SK-N-MC (cell line): ENCODE results near the gene GLUL.

Experiments
- DNase-seq: peaks from one replicate; pipeline ENCODE4 v3.0.0-alpha.2; 2011; ENCODE audit warnings: low read depth, low spot score
- H3K27ac ChIP-seq: fragments of 200-600 bp; sonication (generic); 2 replicates; pipeline ENCODE4 v1.5.1; 2016; ENCODE audit warnings: mixed run types
- H3K36me3 ChIP-seq: fragments of 200-600 bp; sonication (generic); 2 replicates; pipeline ENCODE4 v1.6.1; 2017; ENCODE audit warnings: antibody characterized with exemption, low read length, mixed read lengths; ENCODE audit not compliant: insufficient read depth
- H3K4me3 ChIP-seq: fragments of 200-600 bp; sonication (generic); 2 replicates; pipeline ENCODE4 v1.5.1; 2016
- H3K9ac ChIP-seq: fragments of 200-600 bp; sonication (generic); 2 replicates; pipeline ENCODE4 v1.8.0; 2017; ENCODE audit warnings: mixed run types, mixed read lengths; ENCODE audit not compliant: insufficient read length
- H3K9me3 ChIP-seq: fragments of 200-600 bp; sonication (generic); 2 replicates; pipeline ENCODE4 v1.6.1; 2017; ENCODE audit warnings: low read depth, mild to moderate bottlenecking, antibody characterized with exemption, low read length, moderate library complexity, mixed read lengths
- EZH2 ChIP-seq: fragments of 200-600 bp; sonication (generic); IDR thresholded peaks from one replicate; pipeline ENCODE4 v1.6.1; 2017; ENCODE audit warnings: antibody characterized with exemption
- FOXP2 ChIP-seq: optimal IDR thresholded peaks from 2 replicates; pipeline ENCODE3; 2011; ENCODE audit warnings: mild to moderate bottlenecking, moderate library complexity; ENCODE audit not compliant: insufficient read depth; ENCODE audit errors: extremely low read length, control extremely low read depth
- POLR2AphosphoS5 ChIP-seq: IDR thresholded peaks from 2 replicates; pipeline ENCODE4 v1.6.1; 2012; ENCODE audit warnings: mild to moderate bottlenecking, low read depth, low read length, borderline replicate concordance

GLUL gene

DNA sequence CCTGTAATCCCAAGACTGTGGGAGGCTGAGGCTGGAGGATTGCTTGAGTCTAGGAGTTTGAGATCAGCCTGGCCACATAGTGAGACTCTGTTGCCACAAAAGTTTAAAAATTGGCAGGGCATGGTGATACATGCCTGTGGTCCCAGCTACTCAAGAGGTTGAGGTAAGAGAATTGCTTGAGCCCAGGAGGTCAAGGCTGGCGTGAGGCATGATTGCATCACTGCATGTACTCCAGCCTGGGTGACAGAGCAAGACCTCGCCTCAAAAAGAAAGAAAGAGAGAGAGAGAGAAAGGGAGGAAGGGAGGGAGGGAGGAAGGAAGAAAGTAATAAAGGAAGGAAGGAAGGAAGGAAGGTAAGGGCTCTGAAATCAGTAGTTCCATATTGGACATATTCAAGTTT lies 25.0 kb downstream of the GLUL start:
- no peaks in the 10 kb centered on the region for H3K36me3 ChIP-seq
- H3K9me3 ChIP-seq = no peaks in the 10 kb centered on the region
- DNase-seq = no peak
- no peak for TF ChIP-seq FOXP2
- H3K27ac ChIP-seq = no peak overlapping the region
- no peak overlapping the region for H3K4me3 ChIP-seq
- no peak overlapping the region for H3K9ac ChIP-seq

DNA sequence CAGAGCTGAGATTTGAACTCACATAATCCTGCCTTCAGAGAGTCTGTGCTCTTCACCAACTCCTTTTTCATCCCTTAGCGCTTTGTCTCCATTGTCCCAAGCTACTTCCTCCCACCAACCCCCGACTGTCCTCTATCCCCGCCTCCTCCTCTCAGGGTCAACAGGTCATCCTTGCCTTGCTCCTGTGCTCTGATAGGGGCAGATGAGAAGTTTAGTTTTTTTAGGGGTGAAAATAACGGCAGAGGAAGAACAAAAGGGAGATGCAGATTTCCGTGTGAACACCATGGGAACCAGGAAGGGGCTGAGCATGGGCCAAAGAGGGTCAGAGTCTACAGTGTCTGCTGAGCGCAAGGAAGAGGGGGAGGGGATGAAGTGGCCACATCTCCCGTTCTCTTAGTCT lies 31.9 kb downstream of the GLUL start:
- Histone ChIP-seq H3K36me3 (no peaks in the 10 kb centered on the region), H3K27ac (no peak overlapping the region), H3K9ac (no peak overlapping the region), H3K9me3 (no peaks in the 10 kb centered on the region), H3K4me3 (no peak overlapping the region)
- DNase-seq = no peak
- TF ChIP-seq EZH2 (no peak), FOXP2 (no peak)

DNA sequence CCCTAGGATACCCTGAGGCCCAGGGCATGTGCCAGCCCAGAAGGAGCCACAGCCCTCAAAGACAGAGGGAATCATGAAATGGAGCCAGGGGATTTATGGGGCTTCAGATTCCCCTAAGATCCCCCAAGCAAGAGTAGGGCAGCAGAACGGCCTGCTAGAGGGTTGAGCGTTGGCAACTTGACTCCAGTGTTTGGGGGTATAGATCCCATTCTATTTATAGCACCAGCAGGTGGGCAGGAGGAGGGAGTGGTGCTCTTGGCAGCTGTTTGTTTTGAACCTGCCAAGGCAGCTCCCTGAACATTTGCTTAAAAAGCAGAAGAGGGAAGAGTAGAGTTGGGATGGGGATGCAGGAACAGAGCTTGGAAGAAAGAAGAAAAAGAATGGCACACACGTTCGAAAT lies 33.7 kb downstream of the GLUL start:
- DNase-seq = no peak
- no peak overlapping the region for H3K4me3 ChIP-seq
- H3K9ac ChIP-seq = no peak overlapping the region
- H3K9me3 ChIP-seq = no peaks in the 10 kb centered on the region
- no peaks in the 10 kb centered on the region for H3K36me3 ChIP-seq
- no peak overlapping the region for H3K27ac ChIP-seq
- TF ChIP-seq POLR2AphosphoS5 = no peak

DNA sequence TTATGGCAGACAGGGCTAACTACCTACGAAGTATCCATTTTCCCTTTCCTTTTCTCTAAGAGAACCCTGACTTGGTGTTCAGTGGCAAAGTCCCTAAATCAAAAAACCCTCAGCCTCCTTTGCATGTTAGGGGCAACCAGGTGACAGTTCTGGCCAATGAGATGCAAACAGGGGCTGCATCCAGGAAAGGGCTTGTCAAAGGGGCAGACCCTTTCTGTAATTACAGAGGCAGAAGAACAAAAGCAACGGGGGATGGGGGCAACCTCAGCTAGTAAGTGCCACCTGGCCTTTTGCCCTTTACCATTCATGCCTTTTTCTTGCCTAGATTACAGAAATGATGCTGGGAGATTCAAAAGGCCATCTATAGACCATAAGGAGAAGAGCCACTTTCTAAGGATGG lies 34.4 kb downstream of the GLUL start:
- no peaks in the 10 kb centered on the region for H3K9me3 ChIP-seq
- no peak overlapping the region for H3K27ac ChIP-seq
- DNase-seq = no peak
- no peak overlapping the region for H3K4me3 ChIP-seq
- TF ChIP-seq POLR2AphosphoS5 = no peak
- no peak for TF ChIP-seq EZH2
- no peak for TF ChIP-seq FOXP2
- H3K9ac ChIP-seq = no peak overlapping the region
- H3K36me3 ChIP-seq = no peaks in the 10 kb centered on the region

DNA sequence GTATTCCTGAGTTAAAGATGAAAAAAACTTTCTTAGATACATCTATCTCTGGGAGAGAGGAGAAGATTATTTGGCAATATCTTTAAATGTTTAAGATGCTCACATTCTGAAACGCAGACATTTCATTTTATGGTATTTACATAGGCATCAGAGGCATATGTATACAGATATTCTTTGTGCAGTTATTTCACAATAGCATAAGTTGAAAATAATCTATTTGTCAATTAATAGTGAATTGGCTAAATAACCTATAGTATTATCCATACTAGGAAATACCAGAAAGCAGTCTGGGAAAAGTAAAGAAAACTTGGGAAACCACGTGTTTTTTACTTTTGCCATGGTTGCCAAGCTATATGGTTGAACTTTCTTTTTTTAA lies 35.9 kb downstream of the GLUL start:
- no peak for DNase-seq
- no peak for TF ChIP-seq FOXP2
- TF ChIP-seq POLR2AphosphoS5 = no peak
- TF ChIP-seq EZH2 = no peak
- Histone ChIP-seq H3K9ac (no peak overlapping the region), H3K4me3 (no peak overlapping the region), H3K27ac (no peak overlapping the region), H3K36me3 (no peaks in the 10 kb centered on the region), H3K9me3 (no peaks in the 10 kb centered on the region)

DNA sequence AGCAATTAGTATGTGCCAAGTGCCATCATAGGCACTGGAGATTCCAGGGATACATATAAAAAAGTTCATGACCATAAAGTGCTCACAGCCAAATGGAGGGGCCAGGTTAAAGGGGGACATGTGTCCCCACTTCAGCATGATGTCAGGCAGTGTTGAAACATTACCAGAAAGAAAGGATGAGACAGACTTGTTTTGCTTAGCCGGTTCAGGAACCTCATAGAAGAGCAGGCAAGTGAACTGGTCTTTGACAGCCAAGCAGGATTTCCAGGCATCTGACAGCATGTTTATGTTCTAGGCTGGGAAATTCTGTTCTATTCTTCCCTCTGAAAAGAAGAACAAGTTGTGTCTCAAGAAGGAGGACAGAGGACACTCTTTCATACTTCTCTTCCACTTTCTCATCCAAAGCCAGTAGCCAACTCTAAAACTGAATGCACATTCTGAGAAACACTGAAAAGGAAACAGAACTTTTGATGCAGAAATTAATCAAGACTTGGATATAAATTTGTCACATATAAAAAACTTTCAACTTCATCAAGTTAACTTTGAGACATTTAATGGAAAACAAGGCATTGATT lies 39.7 kb downstream of the GLUL start:
- no peaks in the 10 kb centered on the region for H3K9me3 ChIP-seq
- H3K27ac ChIP-seq = no peak overlapping the region
- H3K9ac ChIP-seq = no peak overlapping the region
- DNase-seq = no peak
- H3K4me3 ChIP-seq = no peak overlapping the region
- TF ChIP-seq POLR2AphosphoS5 (no peak), EZH2 (no peak), FOXP2 (no peak)
- no peaks in the 10 kb centered on the region for H3K36me3 ChIP-seq

DNA sequence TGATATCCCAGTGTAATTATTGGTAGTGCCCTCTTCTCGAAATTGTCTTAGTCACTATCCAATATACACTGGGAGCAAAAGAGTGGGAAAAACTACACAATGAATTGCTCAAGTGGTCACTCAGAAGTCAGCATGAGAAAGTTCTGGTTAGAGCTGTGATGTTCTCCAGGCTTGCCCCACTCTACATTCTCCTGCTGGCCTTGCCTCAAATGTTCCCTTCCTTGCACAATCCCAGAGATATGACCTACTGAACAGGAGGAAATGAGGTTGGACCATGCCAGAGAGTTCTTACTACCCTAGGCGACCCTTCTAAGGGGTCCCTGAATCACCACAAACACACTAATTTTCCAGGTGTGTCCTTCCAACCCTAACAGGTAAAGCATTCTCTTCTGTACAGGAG lies 40.8 kb downstream of the GLUL start:
- Histone ChIP-seq H3K9ac (no peak overlapping the region), H3K27ac (no peak overlapping the region), H3K36me3 (no peaks in the 10 kb centered on the region), H3K4me3 (no peak overlapping the region), H3K9me3 (no peaks in the 10 kb centered on the region)
- TF ChIP-seq FOXP2 (no peak), POLR2AphosphoS5 (no peak), EZH2 (no peak)
- no peak for DNase-seq

DNA sequence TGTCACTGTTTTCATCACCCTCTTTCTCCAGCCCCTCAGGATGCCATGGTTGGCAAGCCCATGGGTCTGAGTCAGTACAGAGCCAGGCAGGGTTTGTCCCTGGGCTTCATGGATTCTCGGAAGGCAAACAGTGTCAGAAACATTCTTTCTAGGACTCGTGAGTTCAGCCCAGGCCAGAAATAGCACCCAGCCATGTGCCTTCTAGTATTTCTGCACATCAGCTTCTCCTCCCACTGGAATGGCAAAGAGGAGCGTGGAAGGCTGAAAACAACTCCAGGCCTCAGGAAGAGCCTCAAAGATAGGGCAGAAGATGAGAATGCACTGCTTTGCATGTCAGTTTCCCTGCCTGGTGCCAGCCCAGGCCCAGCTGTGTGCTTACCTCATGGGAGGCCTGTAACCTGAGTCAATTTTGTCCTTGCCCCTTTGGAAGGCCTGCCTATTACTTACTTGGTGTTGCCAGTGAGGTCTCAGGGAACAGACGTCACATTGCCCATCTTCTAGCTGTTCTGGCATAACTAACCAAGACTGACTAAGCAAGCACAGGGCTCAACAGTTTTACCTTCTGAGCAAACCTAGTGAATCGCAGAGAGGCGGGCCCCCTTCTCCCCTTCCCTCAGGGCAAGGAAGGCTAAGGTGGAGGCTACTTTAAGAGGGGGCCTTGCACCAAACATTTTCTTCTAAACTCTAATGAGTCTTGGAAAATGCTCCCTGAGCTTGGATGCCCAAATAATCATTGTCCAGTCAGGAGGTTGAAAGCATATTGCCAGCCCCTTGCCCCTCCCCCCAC lies 42.4 kb downstream of the GLUL start:
- DNase-seq = no peak
- no peak overlapping the region for H3K9ac ChIP-seq
- H3K27ac ChIP-seq = no peak overlapping the region
- TF ChIP-seq FOXP2 (no peak), POLR2AphosphoS5 (no peak), EZH2 (no peak)
- H3K36me3 ChIP-seq = no peaks in the 10 kb centered on the region
- no peaks in the 10 kb centered on the region for H3K9me3 ChIP-seq
- H3K4me3 ChIP-seq = no peak overlapping the region

DNA sequence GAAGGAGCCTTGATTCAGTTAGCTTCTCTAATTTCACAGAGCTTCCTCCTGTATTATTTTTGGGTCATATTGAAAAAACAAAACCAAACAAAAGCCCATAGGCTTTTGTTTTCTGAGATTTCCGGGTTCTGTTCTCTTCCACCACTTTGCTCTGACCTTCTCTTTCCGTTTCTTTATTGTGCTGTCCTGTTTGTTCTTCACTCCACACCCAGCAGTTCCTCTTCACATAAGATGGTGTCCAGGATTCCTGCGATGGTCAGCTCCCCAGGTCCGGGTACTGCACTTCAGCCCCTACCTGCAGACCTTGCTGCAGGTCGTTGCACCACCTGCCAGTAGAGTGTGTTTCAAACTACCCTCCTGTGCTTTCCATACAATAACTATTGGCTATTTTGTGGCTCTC lies 44.6 kb downstream of the GLUL start:
- TF ChIP-seq EZH2 (no peak), POLR2AphosphoS5 (no peak), FOXP2 (no peak)
- Histone ChIP-seq H3K4me3 (no peak overlapping the region), H3K9ac (no peak overlapping the region), H3K27ac (no peak overlapping the region), H3K9me3 (no peaks in the 10 kb centered on the region), H3K36me3 (no peaks in the 10 kb centered on the region)
- no peak for DNase-seq
